GM23338 (cell line): Measurements from ENCODE around the gene THSD4. TPM values are rescaled to one million over a fixed set of nuclear protein-coding genes. Genes with fewer than 3 reads are reported as not detected.

Experiments
- ATAC-seq: fragments of 200-7000 bp; cut with Tn5 transposase; 3 replicates; pipeline ENCODE4 v1.9.1; 2020
- DNase-seq: peaks from one replicate; pipeline ENCODE4 v3.0.0-alpha.2; 2015; ENCODE audit warnings: low spot score
- H2AFZ ChIP-seq: fragments of 200-600 bp; sonication (generic); 2 replicates; pipeline ENCODE4 v1.8.0; 2016; ENCODE audit warnings: antibody characterized with exemption, mild to moderate bottlenecking, moderate library complexity
- H3F3A ChIP-seq: fragments of 200-600 bp; sonication (generic); replicated peaks from 2 replicates; pipeline ENCODE4 v1.8.0; 2017; ENCODE audit warnings: antibody characterized with exemption, mixed run types, low read depth
- H3K27ac ChIP-seq: fragments of 200-600 bp; sonication (generic); 2 replicates; pipeline ENCODE4 v1.6.1; 2016; ENCODE audit warnings: low read depth
- H3K27me3 ChIP-seq: fragments of 200-600 bp; sonication (generic); 2 replicates; pipeline ENCODE4 v1.8.0; 2016; ENCODE audit warnings: mild to moderate bottlenecking, mixed run types, moderate library complexity; ENCODE audit not compliant: insufficient read depth
- H3K36me3 ChIP-seq: fragments of 200-600 bp; sonication (generic); 2 replicates; pipeline ENCODE4 v1.8.0; 2016; ENCODE audit warnings: mild to moderate bottlenecking; ENCODE audit not compliant: insufficient read depth
- H3K4me1 ChIP-seq: fragments of 200-600 bp; sonication (generic); 2 replicates; pipeline ENCODE4 v1.8.0; 2016; ENCODE audit warnings: mild to moderate bottlenecking, moderate library complexity; ENCODE audit not compliant: insufficient read depth
- H3K4me2 ChIP-seq: fragments of 200-600 bp; sonication (generic); 2 replicates; pipeline ENCODE4 v1.7.1; 2017; ENCODE audit warnings: mixed run types
- H3K4me3 ChIP-seq: fragments of 200-600 bp; sonication (generic); 2 replicates; pipeline ENCODE4 v1.6.1; 2016; ENCODE audit warnings: mixed run types
- H3K79me2 ChIP-seq: fragments of 200-600 bp; sonication (generic); replicated peaks from 2 replicates; pipeline ENCODE4 v1.8.0; 2017; ENCODE audit warnings: mild to moderate bottlenecking; ENCODE audit not compliant: insufficient read depth
- H3K9me2 ChIP-seq: fragments of 200-600 bp; sonication (generic); 2 replicates; pipeline ENCODE4 v1.8.0; 2017; ENCODE audit not compliant: insufficient read depth
- H4K20me1 ChIP-seq: fragments of 200-600 bp; sonication (generic); replicated peaks from 2 replicates; pipeline ENCODE4 v1.8.0; 2017; ENCODE audit warnings: mild to moderate bottlenecking; ENCODE audit not compliant: insufficient read depth
- H3K27ac Mint-ChIP-seq: 2 replicates; pipeline ENCODE4 v1.8.0; 2020; ENCODE audit warnings: inconsistent platforms, mild to moderate bottlenecking, moderate library complexity, mixed read lengths
- H3K27me3 Mint-ChIP-seq: 3 replicates; pipeline ENCODE4 v1.8.0; 2022; ENCODE audit warnings: low read depth, mild to moderate bottlenecking, moderate library complexity, mixed read lengths, inconsistent platforms; ENCODE audit not compliant: insufficient read depth, poor library complexity
- H3K36me3 Mint-ChIP-seq: 3 replicates; pipeline ENCODE4 v1.8.0; 2021; ENCODE audit warnings: low read depth, mild to moderate bottlenecking, inconsistent platforms, moderate library complexity, mixed read lengths
- H3K4me1 Mint-ChIP-seq: 3 replicates; pipeline ENCODE4 v1.8.0; 2020; ENCODE audit warnings: mild to moderate bottlenecking, inconsistent platforms, mixed read lengths
- H3K4me3 Mint-ChIP-seq: 3 replicates; pipeline ENCODE4 v1.8.0; 2021; ENCODE audit warnings: moderate library complexity, mild to moderate bottlenecking, inconsistent platforms, mixed read lengths
- H3K9me3 Mint-ChIP-seq: 3 replicates; pipeline ENCODE4 v1.8.0; 2020; ENCODE audit warnings: moderate library complexity, mild to moderate bottlenecking, inconsistent platforms, mixed read lengths
- CREB1 ChIP-seq: fragments of 250-450 bp; sonication (Bioruptor Pico); IDR thresholded peaks from 2 replicates; pipeline ENCODE4 v1.5.0; 2020; ENCODE audit warnings: low read depth, mild to moderate bottlenecking, moderate library complexity
- CTCF ChIP-seq, 2 experiments: fragments of 200-600 bp in 1 of 2; sonication (generic) in 1 of 2; conservative IDR thresholded peaks; 2 replicates each; pipeline versions ENCODE4 v1.5.1 to v1.6.1; 2016 to 2017; ENCODE audit warnings: antibody characterized with exemption in 2 of 2, low read depth in 2 of 2, mild to moderate bottlenecking in 2 of 2, moderate library complexity in 1 of 2
- ETS1 ChIP-seq: IDR thresholded peaks from 2 replicates; pipeline ENCODE4 v1.6.1; 2016; ENCODE audit warnings: antibody characterized with exemption
- EZH2phosphoT487 ChIP-seq: fragments of 200-600 bp; sonication (generic); IDR thresholded peaks from one replicate; pipeline ENCODE4 v1.8.1; 2018; ENCODE audit warnings: antibody characterized with exemption; ENCODE audit not compliant: unreplicated experiment
- NANOG ChIP-seq: IDR thresholded peaks from 2 replicates; pipeline ENCODE4 v1.6.1; 2016; ENCODE audit warnings: antibody characterized with exemption, borderline replicate concordance
- POLR2AphosphoS5 ChIP-seq: IDR thresholded peaks from 2 replicates; pipeline ENCODE4 v1.6.1; 2016; ENCODE audit warnings: antibody characterized with exemption, low read depth
- STAT1 ChIP-seq: IDR thresholded peaks from one replicate; pipeline ENCODE4 v1.6.1; 2016; ENCODE audit warnings: antibody characterized with exemption; ENCODE audit not compliant: unreplicated experiment
- ZNF114 ChIP-seq: fragments of 250-450 bp; sonication (Bioruptor Pico); IDR thresholded peaks from 2 replicates; pipeline ENCODE4 v1.5.0; 2020; ENCODE audit warnings: mild to moderate bottlenecking, moderate library complexity
- polyA plus RNA-seq: library from polyadenylated mRNA; unstranded; fragments of >200 nt; fragmentation: Nextera tagmentation; extraction: Ambion mirVana; gene quantifications from 2 replicates; pipeline ENCODE4 v1.2.1, GENCODE V29; 2016
- total RNA-seq: library from RNA; depleted of rRNA; stranded (reverse); fragments of >200 nt; shearing (Covaris generic); gene quantifications from 2 replicates; pipeline ENCODE4 v1.2.3, GENCODE V29; 2014
- TF ChIP-seq, protein P1 (sequence below): fragments of 250-450 bp; sonication (Bioruptor Pico); IDR thresholded peaks from 2 replicates; pipeline ENCODE4 v1.5.0; 2020; ENCODE audit warnings: mild to moderate bottlenecking, moderate library complexity

Gene THSD4
- total and polyA plus RNA-seq, 2 experiments from 2014 or later, result 2.0 to 7.4 TPM

DNA sequence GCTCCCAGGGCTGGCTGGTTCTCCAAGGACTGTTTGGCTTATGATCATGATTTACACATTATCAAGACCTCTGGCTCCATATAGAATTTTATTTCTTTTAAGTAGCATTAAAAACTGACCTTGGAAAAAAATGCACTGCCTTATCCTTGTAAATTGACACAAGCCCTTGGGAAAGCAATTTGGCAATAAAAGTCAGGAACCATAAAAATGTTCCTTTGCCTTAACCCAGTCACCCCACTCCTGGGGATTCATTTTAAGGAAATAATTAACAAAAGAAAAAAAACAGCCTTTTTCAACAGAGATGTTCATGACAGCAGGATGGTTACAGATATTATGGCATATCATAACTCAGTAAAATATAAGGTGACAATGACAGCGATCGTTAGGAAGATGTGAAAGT, 643.4 kb downstream of the THSD4 start:
- Histone ChIP-seq H2AFZ (no peak overlapping the region), H3K79me2 (no peaks in the 10 kb centered on the region), H3K27ac (no peak overlapping the region), H3F3A (no peaks in the 10 kb centered on the region), H3K4me2 (no peak overlapping the region), H3K4me1 (no peaks in the 10 kb centered on the region), H3K27me3 (no peaks in the 10 kb centered on the region), H4K20me1 (no peaks in the 10 kb centered on the region), H3K9me2 (no peaks in the 10 kb centered on the region; the same call in 1 of the 2 replicates), H3K4me3 (no peak overlapping the region), H3K36me3 (peaks cover 5% of the 10 kb centered on the region; the same call in 1 of the 2 replicates)
- TF ChIP-seq ZNF114 (no peak), EZH2phosphoT487 (no peak), ETS1 (no peak), STAT1 (no peak), NANOG (no peak), POLR2AphosphoS5 (no peak), CREB1 (CRISPR knock-in tag) (no peak), CTCF (conservative IDR thresholded peaks at IDR 0.05; ENCODE audit: low read depth in 2 of 2) (no peak)
- TF ChIP-seq, protein P1, sequence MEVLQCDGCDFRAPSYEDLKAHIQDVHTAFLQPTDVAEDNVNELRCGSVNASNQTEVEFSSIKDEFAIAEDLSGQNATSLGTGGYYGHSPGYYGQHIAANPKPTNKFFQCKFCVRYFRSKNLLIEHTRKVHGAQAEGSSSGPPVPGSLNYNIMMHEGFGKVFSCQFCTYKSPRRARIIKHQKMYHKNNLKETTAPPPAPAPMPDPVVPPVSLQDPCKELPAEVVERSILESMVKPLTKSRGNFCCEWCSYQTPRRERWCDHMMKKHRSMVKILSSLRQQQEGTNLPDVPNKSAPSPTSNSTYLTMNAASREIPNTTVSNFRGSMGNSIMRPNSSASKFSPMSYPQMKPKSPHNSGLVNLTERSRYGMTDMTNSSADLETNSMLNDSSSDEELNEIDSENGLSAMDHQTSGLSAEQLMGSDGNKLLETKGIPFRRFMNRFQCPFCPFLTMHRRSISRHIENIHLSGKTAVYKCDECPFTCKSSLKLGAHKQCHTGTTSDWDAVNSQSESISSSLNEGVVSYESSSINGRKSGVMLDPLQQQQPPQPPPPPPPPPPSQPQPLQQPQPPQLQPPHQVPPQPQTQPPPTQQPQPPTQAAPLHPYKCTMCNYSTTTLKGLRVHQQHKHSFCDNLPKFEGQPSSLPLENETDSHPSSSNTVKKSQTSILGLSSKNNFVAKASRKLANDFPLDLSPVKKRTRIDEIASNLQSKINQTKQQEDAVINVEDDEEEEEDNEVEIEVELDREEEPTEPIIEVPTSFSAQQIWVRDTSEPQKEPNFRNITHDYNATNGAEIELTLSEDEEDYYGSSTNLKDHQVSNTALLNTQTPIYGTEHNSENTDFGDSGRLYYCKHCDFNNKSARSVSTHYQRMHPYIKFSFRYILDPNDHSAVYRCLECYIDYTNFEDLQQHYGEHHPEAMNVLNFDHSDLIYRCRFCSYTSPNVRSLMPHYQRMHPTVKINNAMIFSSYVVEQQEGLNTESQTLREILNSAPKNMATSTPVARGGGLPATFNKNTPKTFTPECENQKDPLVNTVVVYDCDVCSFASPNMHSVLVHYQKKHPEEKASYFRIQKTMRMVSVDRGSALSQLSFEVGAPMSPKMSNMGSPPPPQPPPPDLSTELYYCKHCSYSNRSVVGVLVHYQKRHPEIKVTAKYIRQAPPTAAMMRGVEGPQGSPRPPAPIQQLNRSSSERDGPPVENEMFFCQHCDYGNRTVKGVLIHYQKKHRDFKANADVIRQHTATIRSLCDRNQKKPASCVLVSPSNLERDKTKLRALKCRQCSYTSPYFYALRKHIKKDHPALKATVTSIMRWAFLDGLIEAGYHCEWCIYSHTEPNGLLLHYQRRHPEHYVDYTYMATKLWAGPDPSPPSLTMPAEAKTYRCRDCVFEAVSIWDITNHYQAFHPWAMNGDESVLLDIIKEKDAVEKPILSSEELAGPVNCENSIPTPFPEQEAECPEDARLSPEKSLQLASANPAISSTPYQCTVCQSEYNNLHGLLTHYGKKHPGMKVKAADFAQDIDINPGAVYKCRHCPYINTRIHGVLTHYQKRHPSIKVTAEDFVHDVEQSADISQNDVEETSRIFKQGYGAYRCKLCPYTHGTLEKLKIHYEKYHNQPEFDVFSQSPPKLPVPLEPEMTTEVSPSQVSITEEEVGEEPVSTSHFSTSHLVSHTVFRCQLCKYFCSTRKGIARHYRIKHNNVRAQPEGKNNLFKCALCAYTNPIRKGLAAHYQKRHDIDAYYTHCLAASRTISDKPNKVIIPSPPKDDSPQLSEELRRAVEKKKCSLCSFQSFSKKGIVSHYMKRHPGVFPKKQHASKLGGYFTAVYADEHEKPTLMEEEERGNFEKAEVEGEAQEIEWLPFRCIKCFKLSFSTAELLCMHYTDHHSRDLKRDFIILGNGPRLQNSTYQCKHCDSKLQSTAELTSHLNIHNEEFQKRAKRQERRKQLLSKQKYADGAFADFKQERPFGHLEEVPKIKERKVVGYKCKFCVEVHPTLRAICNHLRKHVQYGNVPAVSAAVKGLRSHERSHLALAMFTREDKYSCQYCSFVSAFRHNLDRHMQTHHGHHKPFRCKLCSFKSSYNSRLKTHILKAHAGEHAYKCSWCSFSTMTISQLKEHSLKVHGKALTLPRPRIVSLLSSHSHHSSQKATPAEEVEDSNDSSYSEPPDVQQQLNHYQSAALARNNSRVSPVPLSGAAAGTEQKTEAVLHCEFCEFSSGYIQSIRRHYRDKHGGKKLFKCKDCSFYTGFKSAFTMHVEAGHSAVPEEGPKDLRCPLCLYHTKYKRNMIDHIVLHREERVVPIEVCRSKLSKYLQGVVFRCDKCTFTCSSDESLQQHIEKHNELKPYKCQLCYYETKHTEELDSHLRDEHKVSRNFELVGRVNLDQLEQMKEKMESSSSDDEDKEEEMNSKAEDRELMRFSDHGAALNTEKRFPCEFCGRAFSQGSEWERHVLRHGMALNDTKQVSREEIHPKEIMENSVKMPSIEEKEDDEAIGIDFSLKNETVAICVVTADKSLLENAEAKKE, result no peak
- no peak for DNase-seq
- Mint-ChIP-seq H3K27me3 (peaks cover 3% of the 10 kb centered on the region), H3K4me1 (no peaks in the 10 kb centered on the region), H3K4me3 (no peak overlapping the region), H3K27ac (no peak overlapping the region), H3K36me3 (peaks cover 19% of the 10 kb centered on the region), H3K9me3 (peaks cover 27% of the 10 kb centered on the region)
- no peak for ATAC-seq
